Activated T-helper 17 cell treated with anti-CD3 and anti-CD28 coated beads, Interleukin-2, amount 50 U/mL, for 72 hours (primary cell): ENCODE measurements around the gene MAML3. TPM values are rescaled to one million over a fixed set of nuclear protein-coding genes. Genes with fewer than 3 reads are reported as not detected.
A peak's percentile ranks its signal among the peaks of the same experiment; 100 is the strongest.

Experiments
- ATAC-seq: fragments of 150-1000 bp; cut with Tn5 transposase; replicated peaks from 2 replicates; pipeline ENCODE4 v1.10.0; 2021; ENCODE audit warnings: mild to moderate bottlenecking, moderate library complexity
- H3K27ac Mint-ChIP-seq: one replicate; pipeline ENCODE4 v1.8.0; 2022; ENCODE audit warnings: mixed read lengths
- H3K27me3 Mint-ChIP-seq: one replicate; pipeline ENCODE4 v1.8.0; 2022; ENCODE audit warnings: mixed read lengths
- H3K36me3 Mint-ChIP-seq: one replicate; pipeline ENCODE4 v1.8.0; 2022; ENCODE audit warnings: low read depth, mild to moderate bottlenecking, mixed read lengths
- H3K4me1 Mint-ChIP-seq: one replicate; pipeline ENCODE4 v1.8.0; 2022; ENCODE audit warnings: mixed read lengths
- H3K4me3 Mint-ChIP-seq: one replicate; pipeline ENCODE4 v1.8.0; 2022; ENCODE audit warnings: mild to moderate bottlenecking, mixed read lengths
- H3K9me3 Mint-ChIP-seq: one replicate; pipeline ENCODE4 v1.8.0; 2022; ENCODE audit warnings: mixed read lengths
- total RNA-seq, 2 donors: library from RNA; stranded (reverse); gene quantifications; one replicate each; pipeline ENCODE4 v1.2.3, GENCODE V29; 2022

The MAML3 gene
- total RNA-seq, 2 donors from 2014 or later, result 0.98 to 1.3 TPM

GRCh38 chr4:139887962-139888735 lies 265.8 kb downstream of the MAML3 start:
- Mint-ChIP-seq H3K4me1 (no peaks in the 10 kb centered on the region), H3K36me3 (no peaks in the 10 kb centered on the region), H3K27ac (no peak overlapping the region), H3K27me3 (peaks cover 4% of the 10 kb centered on the region), H3K9me3 (peaks cover 4% of the 10 kb centered on the region), H3K4me3 (no peak overlapping the region)
- no peak for ATAC-seq

GRCh38 chr4:139887376-139887802 lies 266.6 kb downstream of the MAML3 start:
- ATAC-seq, result no peak
- Mint-ChIP-seq H3K27me3 (peaks cover 8% of the 10 kb centered on the region), H3K9me3 (peaks cover 4% of the 10 kb centered on the region), H3K4me1 (no peaks in the 10 kb centered on the region), H3K27ac (no peak overlapping the region), H3K36me3 (no peaks in the 10 kb centered on the region), H3K4me3 (no peak overlapping the region)

- Mint-ChIP-seq H3K4me1 (no peaks in the 10 kb centered on the region), H3K27ac (no peak overlapping the region), H3K4me3 (no peak overlapping the region), H3K9me3 (peaks cover 4% of the 10 kb centered on the region), H3K36me3 (no peaks in the 10 kb centered on the region), H3K27me3 (peaks cover 8% of the 10 kb centered on the region)
- no peak for ATAC-seq
These were observed 267.2 kb downstream of the MAML3 start for GRCh38 chr4:139886798-139887197.

- H3K9me3 Mint-ChIP-seq, result peaks cover 4% of the 10 kb centered on the region
- no peaks in the 10 kb centered on the region for H3K4me1 Mint-ChIP-seq
- H3K4me3 Mint-ChIP-seq, result no peak overlapping the region
- H3K27me3 Mint-ChIP-seq, result peaks cover 8% of the 10 kb centered on the region
- no peaks in the 10 kb centered on the region for H3K36me3 Mint-ChIP-seq
- H3K27ac Mint-ChIP-seq, result no peak overlapping the region
- no peak for ATAC-seq
These were observed 269.5 kb downstream of the MAML3 start for GRCh38 chr4:139884438-139884837.

- no peaks in the 10 kb centered on the region for H3K4me1 Mint-ChIP-seq
- no peaks in the 10 kb centered on the region for H3K36me3 Mint-ChIP-seq
- peaks cover 4% of the 10 kb centered on the region for H3K9me3 Mint-ChIP-seq
- H3K27ac Mint-ChIP-seq, result no peak overlapping the region
- ATAC-seq, result no peak
- no peak overlapping the region for H3K4me3 Mint-ChIP-seq
- H3K27me3 Mint-ChIP-seq, result peaks cover 12% of the 10 kb centered on the region
These were observed 273.1 kb downstream of the MAML3 start for GRCh38 chr4:139880841-139881240.

GRCh38 chr4:139878050-139878449 lies 275.9 kb downstream of the MAML3 start:
- no peak overlapping the region for H3K27ac Mint-ChIP-seq
- no peaks in the 10 kb centered on the region for H3K9me3 Mint-ChIP-seq

GRCh38 chr4:139876337-139876941 lies 277.5 kb downstream of the MAML3 start:
- no peak for ATAC-seq
- Mint-ChIP-seq H3K9me3 (no peaks in the 10 kb centered on the region), H3K36me3 (no peaks in the 10 kb centered on the region), H3K4me1 (no peaks in the 10 kb centered on the region), H3K27ac (no peak overlapping the region), H3K4me3 (no peak overlapping the region), H3K27me3 (peaks cover 12% of the 10 kb centered on the region)

More at GRCh38 chr4:139878050-139878449, 275.9 kb downstream of the MAML3 start:
- ATAC-seq, result no peak
- H3K36me3 Mint-ChIP-seq, result no peaks in the 10 kb centered on the region
- no peak overlapping the region for H3K4me3 Mint-ChIP-seq
- no peaks in the 10 kb centered on the region for H3K4me1 Mint-ChIP-seq
- H3K27me3 Mint-ChIP-seq, result peaks cover 10% of the 10 kb centered on the region

- no peak overlapping the region for H3K4me3 Mint-ChIP-seq
- no peaks in the 10 kb centered on the region for H3K9me3 Mint-ChIP-seq
- H3K27me3 Mint-ChIP-seq, result peaks cover 14% of the 10 kb centered on the region
- no peaks in the 10 kb centered on the region for H3K4me1 Mint-ChIP-seq
- H3K27ac Mint-ChIP-seq, result no peak overlapping the region
- H3K36me3 Mint-ChIP-seq, result no peaks in the 10 kb centered on the region
- ATAC-seq, result no peak
These were observed 278.6 kb downstream of the MAML3 start for GRCh38 chr4:139875411-139875825.

- ATAC-seq, result peak; percentile 83
- Mint-ChIP-seq H3K4me1 (no peaks in the 10 kb centered on the region), H3K27me3 (peaks cover 14% of the 10 kb centered on the region), H3K4me3 (no peak overlapping the region), H3K27ac (no peak overlapping the region), H3K9me3 (no peaks in the 10 kb centered on the region), H3K36me3 (no peaks in the 10 kb centered on the region)
These were observed 280.7 kb downstream of the MAML3 start for GRCh38 chr4:139873111-139873860.

- Mint-ChIP-seq H3K9me3 (no peaks in the 10 kb centered on the region), H3K4me3 (no peak overlapping the region), H3K36me3 (no peaks in the 10 kb centered on the region), H3K27me3 (peaks cover 11% of the 10 kb centered on the region), H3K4me1 (no peaks in the 10 kb centered on the region), H3K27ac (no peak overlapping the region)
- peak; percentile 84 for ATAC-seq
These were observed 281.7 kb downstream of the MAML3 start for GRCh38 chr4:139872274-139872673.

- peaks cover 11% of the 10 kb centered on the region for H3K27me3 Mint-ChIP-seq
- no peaks in the 10 kb centered on the region for H3K36me3 Mint-ChIP-seq
- no peaks in the 10 kb centered on the region for H3K4me1 Mint-ChIP-seq
- H3K27ac Mint-ChIP-seq, result no peak overlapping the region
- no peaks in the 10 kb centered on the region for H3K9me3 Mint-ChIP-seq
- ATAC-seq, result no peak
- H3K4me3 Mint-ChIP-seq, result no peak overlapping the region
These were observed 284.2 kb downstream of the MAML3 start for GRCh38 chr4:139869810-139870209.

- H3K4me1 Mint-ChIP-seq, result no peaks in the 10 kb centered on the region
- ATAC-seq, result no peak
- H3K36me3 Mint-ChIP-seq, result no peaks in the 10 kb centered on the region
- H3K9me3 Mint-ChIP-seq, result no peaks in the 10 kb centered on the region
- no peak overlapping the region for H3K27ac Mint-ChIP-seq
- no peak overlapping the region for H3K4me3 Mint-ChIP-seq
- peaks cover 6% of the 10 kb centered on the region for H3K27me3 Mint-ChIP-seq
These were observed 287.6 kb downstream of the MAML3 start for GRCh38 chr4:139866276-139866962.

GRCh38 chr4:139865537-139865936 lies 288.4 kb downstream of the MAML3 start:
- Mint-ChIP-seq H3K27me3 (peaks cover 9% of the 10 kb centered on the region), H3K4me1 (peaks cover 6% of the 10 kb centered on the region), H3K9me3 (peaks cover under 1% of the 10 kb centered on the region), H3K4me3 (no peak overlapping the region), H3K36me3 (no peaks in the 10 kb centered on the region), H3K27ac (no peak overlapping the region)
- no peak for ATAC-seq

GRCh38 chr4:139863531-139863930 lies 290.5 kb downstream of the MAML3 start:
- Mint-ChIP-seq H3K27me3 (peaks cover 11% of the 10 kb centered on the region), H3K4me3 (no peak overlapping the region), H3K9me3 (peaks cover 3% of the 10 kb centered on the region), H3K27ac (no peak overlapping the region), H3K4me1 (peaks cover 11% of the 10 kb centered on the region), H3K36me3 (no peaks in the 10 kb centered on the region)
- ATAC-seq, result no peak
